B cell (primary cell): ENCODE data around the gene SIGLEC8.

Experiments used
- EZH2 ChIP-seq: IDR thresholded peaks from 2 replicates; pipeline ENCODE4 v1.6.1; 2012; ENCODE audit warnings: borderline replicate concordance, low read depth, mild to moderate bottlenecking, moderate library complexity, low read length; ENCODE audit not compliant: insufficient read depth, poor library complexity, severe bottlenecking
- TF ChIP-seq, protein P1 (sequence below): fragments of 200-600 bp; IDR thresholded peaks from one replicate; pipeline ENCODE4 v1.8.0; 2022; ENCODE audit warnings: antibody characterized with exemption, mild to moderate bottlenecking

DNA sequence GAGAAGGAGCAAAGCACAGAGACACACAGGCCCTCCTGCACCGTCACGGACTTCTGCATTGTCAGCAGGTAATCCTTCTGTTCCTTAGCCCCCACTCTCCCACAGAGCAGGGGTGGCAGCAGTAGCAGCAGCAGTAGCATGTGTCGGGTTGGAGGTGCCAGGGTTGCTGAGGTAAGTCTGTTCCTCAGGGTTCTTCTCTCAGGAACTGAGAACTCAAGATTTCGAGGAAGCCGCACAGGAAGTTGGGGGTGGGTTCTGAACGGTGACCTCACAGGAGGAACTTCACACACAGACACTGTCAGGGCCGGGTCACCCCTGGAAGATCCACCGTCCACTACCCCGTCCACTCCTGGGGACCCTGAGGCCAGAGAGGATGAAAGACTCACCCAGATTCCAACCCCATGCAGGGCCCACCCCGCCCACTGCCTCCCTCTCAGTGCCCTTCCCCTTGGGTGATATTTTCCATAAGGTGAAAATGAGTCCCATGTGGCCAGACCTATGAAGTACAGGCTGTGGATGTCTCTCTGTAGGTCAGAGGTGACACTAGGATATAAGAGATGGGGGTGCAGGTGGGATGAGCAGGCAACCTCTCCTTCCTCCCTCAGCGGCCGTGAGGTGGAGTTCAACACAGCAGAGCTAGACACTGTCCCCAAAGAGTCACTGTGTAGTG, 43.5 kb upstream of the SIGLEC8 start, which contains the start of gene SIGLEC12:
- TF ChIP-seq, protein P1, sequence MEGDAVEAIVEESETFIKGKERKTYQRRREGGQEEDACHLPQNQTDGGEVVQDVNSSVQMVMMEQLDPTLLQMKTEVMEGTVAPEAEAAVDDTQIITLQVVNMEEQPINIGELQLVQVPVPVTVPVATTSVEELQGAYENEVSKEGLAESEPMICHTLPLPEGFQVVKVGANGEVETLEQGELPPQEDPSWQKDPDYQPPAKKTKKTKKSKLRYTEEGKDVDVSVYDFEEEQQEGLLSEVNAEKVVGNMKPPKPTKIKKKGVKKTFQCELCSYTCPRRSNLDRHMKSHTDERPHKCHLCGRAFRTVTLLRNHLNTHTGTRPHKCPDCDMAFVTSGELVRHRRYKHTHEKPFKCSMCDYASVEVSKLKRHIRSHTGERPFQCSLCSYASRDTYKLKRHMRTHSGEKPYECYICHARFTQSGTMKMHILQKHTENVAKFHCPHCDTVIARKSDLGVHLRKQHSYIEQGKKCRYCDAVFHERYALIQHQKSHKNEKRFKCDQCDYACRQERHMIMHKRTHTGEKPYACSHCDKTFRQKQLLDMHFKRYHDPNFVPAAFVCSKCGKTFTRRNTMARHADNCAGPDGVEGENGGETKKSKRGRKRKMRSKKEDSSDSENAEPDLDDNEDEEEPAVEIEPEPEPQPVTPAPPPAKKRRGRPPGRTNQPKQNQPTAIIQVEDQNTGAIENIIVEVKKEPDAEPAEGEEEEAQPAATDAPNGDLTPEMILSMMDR, result no peak
- no peak for TF ChIP-seq EZH2
